Endothelial cell of umbilical vein (primary cell): ENCODE results near the gene PKMYT1. TPM values are rescaled to one million over a fixed set of nuclear protein-coding genes. Genes with fewer than 3 reads are reported as not detected.

Experiments
- BruUV-seq: library from RNA; stranded (reverse); fragments of 400-500 nt; replicated peaks from 2 replicates; lab custom pipeline; 2021; lab: Mats Ljungman, UMichigan
- CTCF ChIA-PET: fragments of 300-600, 350-600 bp; sonication (Branson Sonifier 250); formaldehyde crosslinking; loops from one replicate; lab custom pipeline; 2021; ENCODE audit warnings: antibody characterized with exemption, inconsistent platforms; lab: Charles Lee
- POLR2A ChIA-PET: fragments of 300-600, 350-600 bp; sonication (Branson Sonifier 250); formaldehyde crosslinking; loops from one replicate; lab custom pipeline; 2021; ENCODE audit warnings: antibody characterized with exemption, inconsistent platforms; lab: Charles Lee
- DNase-seq: peaks from one replicate; pipeline ENCODE4 v3.0.0-alpha.2; 2011; ENCODE audit warnings: low read depth, low spot score
- FAIRE-seq: peaks from 2 replicates; lab custom pipeline; 2011; peaks lifted over from hg19 to GRCh38; lab: Jason Lieb, UNC
- H2AFZ ChIP-seq: 2 replicates; pipeline ENCODE4 v1.6.0; 2012; ENCODE audit warnings: low read depth, low read length, control low read depth, inconsistent platforms
- H3K27ac ChIP-seq: 2 replicates; pipeline ENCODE4 v1.5.1; 2011; ENCODE audit warnings: low read depth, mild to moderate bottlenecking, control low read depth, low read length, moderate library complexity; ENCODE audit not compliant: insufficient read depth
- H3K27me3 ChIP-seq, 2 experiments: 2 replicates each; pipeline versions ENCODE4 v1.6.0 to v1.6.1; 2011; ENCODE audit warnings: low read length in 2 of 2, mixed read lengths in 1 of 2; ENCODE audit not compliant: control insufficient read depth in 2 of 2, insufficient read depth in 2 of 2
- H3K36me3 ChIP-seq, 2 experiments: 2 replicates in 1 of 2; 3 replicates in 1 of 2; pipeline ENCODE4 v1.5.1; 2011; ENCODE audit warnings: low read length in 2 of 2, mild to moderate bottlenecking in 1 of 2, moderate library complexity in 1 of 2; ENCODE audit not compliant: control insufficient read depth in 2 of 2, insufficient read depth in 2 of 2; ENCODE audit errors: extremely low read depth in 1 of 2
- H3K4me1 ChIP-seq: 3 replicates; pipeline ENCODE4 v1.5.1; 2011; ENCODE audit warnings: mild to moderate bottlenecking, low read length; ENCODE audit not compliant: control insufficient read depth, insufficient read depth; ENCODE audit errors: extremely low read depth
- H3K4me2 ChIP-seq: 2 replicates; pipeline ENCODE4 v1.6.1; 2011; ENCODE audit warnings: low read length, control low read depth, mixed read lengths; ENCODE audit not compliant: insufficient read depth
- H3K4me3 ChIP-seq, 3 experiments: fragments of 200-600 bp in 1 of 3; sonication (generic), shearing (Covaris generic) in 1 of 3; replicated peaks in 1 of 3; 2 replicates each; pipeline ENCODE4 v1.5.1; 2011 to 2016; ENCODE audit warnings: control low read depth in 3 of 3, low read length in 3 of 3, mild to moderate bottlenecking in 2 of 3, inconsistent platforms in 1 of 3, low read depth in 1 of 3, moderate library complexity in 1 of 3; ENCODE audit not compliant: insufficient read depth in 1 of 3
- H3K79me2 ChIP-seq: 2 replicates; pipeline ENCODE4 v1.6.0; 2012; ENCODE audit warnings: low read length, inconsistent platforms; ENCODE audit not compliant: control insufficient read depth, insufficient read depth
- H3K9ac ChIP-seq: replicated peaks from 2 replicates; pipeline ENCODE3; 2011; ENCODE audit warnings: low read length, control low read depth; ENCODE audit not compliant: insufficient read depth; ENCODE audit errors: extremely low read depth
- H3K9me1 ChIP-seq: replicated peaks from 3 replicates; pipeline ENCODE4 v1.6.0; 2011; ENCODE audit warnings: mild to moderate bottlenecking, low read length; ENCODE audit not compliant: control insufficient read depth, insufficient read depth; ENCODE audit errors: extremely low read depth
- H3K9me3 ChIP-seq: replicated peaks from 2 replicates; pipeline ENCODE4 v1.5.1; 2012; ENCODE audit warnings: low read length, inconsistent platforms; ENCODE audit not compliant: control insufficient read depth, insufficient read depth
- H4K20me1 ChIP-seq: replicated peaks from 2 replicates; pipeline ENCODE3; 2011; ENCODE audit warnings: mild to moderate bottlenecking, low read length; ENCODE audit not compliant: control insufficient read depth, insufficient read depth; ENCODE audit errors: extremely low read depth
- EZH2 ChIP-seq: IDR thresholded peaks from 2 replicates; pipeline ENCODE4 v1.6.1; 2012; ENCODE audit warnings: borderline replicate concordance, low read depth, mild to moderate bottlenecking, moderate library complexity, low read length, inconsistent platforms; ENCODE audit not compliant: severe bottlenecking
- FOS ChIP-seq: IDR thresholded peaks from 2 replicates; pipeline ENCODE4 v1.6.1; 2011; ENCODE audit warnings: mild to moderate bottlenecking, low read length, moderate library complexity, borderline replicate concordance; ENCODE audit not compliant: insufficient read depth
- GATA2 ChIP-seq: IDR thresholded peaks from 2 replicates; pipeline ENCODE4 v1.7.0; 2011; ENCODE audit warnings: low read depth, mild to moderate bottlenecking, moderate library complexity, mixed read lengths, low read length; ENCODE audit not compliant: insufficient read length, insufficient read depth
- JUN ChIP-seq: IDR thresholded peaks from 2 replicates; pipeline ENCODE4 v1.6.1; 2011; ENCODE audit warnings: borderline replicate concordance, low read depth; ENCODE audit not compliant: insufficient read length, insufficient read depth
- MYC ChIP-seq: IDR thresholded peaks from one replicate; pipeline ENCODE4 v1.6.1; 2011; ENCODE audit warnings: mild to moderate bottlenecking, low read depth, low read length
- POLR2A ChIP-seq: IDR thresholded peaks from 2 replicates; pipeline ENCODE4 v1.6.1; 2012; ENCODE audit warnings: low read depth, mild to moderate bottlenecking, control low read depth, low read length
- POLR2AphosphoS5 ChIP-seq: IDR thresholded peaks from 2 replicates; pipeline ENCODE4 v1.6.1; 2012; ENCODE audit warnings: low read depth, mild to moderate bottlenecking, control low read depth, low read length, moderate library complexity; ENCODE audit not compliant: insufficient read depth
- dilution Hi-C: fragments of 300-500 bp; cut with MboI; formaldehyde crosslinking; loops from one replicate; pipeline ENCODE4 v1.15.0; 2019; ENCODE audit warnings: low sequenced_read_pairs; ENCODE audit not compliant: extremely low pct_ligation_motif_present
- intact Hi-C: fragments of 100-400 bp; cut with micrococcal nuclease; formaldehyde crosslinking; loops from one replicate; pipeline ENCODE4 v1.10.0; 2022
- polyA plus RNA-seq, 4 experiments: library from polyadenylated mRNA; depleted of rRNA in 3 of 4; stranded (reverse) in 3 of 4; unstranded in 1 of 4; fragments of >200 nt; gene quantifications; 2 replicates each; pipeline versions ENCODE4 v1.2.1 to v1.2.3, GENCODE V29; 2011 to 2012; ENCODE audit warnings: missing spikeins in 1 of 4
- total RNA-seq: library from RNA; stranded (reverse); gene quantifications from 2 replicates; pipeline ENCODE4 v1.2.3, GENCODE V29; 2021
- TF ChIP-seq, protein P1 (sequence below), 2 donors: IDR thresholded peaks; 1 replicate in 1 of 2; 2 replicates in 1 of 2; pipeline ENCODE4 v1.5.1; 2011; ENCODE audit warnings: low read length in 2 of 2, mild to moderate bottlenecking in 2 of 2, moderate library complexity in 2 of 2, control low read depth in 1 of 2, inconsistent platforms in 1 of 2, low read depth in 1 of 2; ENCODE audit not compliant: insufficient read depth in 1 of 2; ENCODE audit errors: extremely low read depth in 1 of 2
- TF ChIP-seq, protein P2 (sequence below): IDR thresholded peaks from 2 replicates; pipeline ENCODE4 v1.6.1; 2011; ENCODE audit not compliant: insufficient read depth, insufficient read length

Gene PKMYT1
- total and polyA plus RNA-seq, 2 donors (not counting 3 experiments of a cell fraction or from before 2014, with no cell fraction given) = 26.1 to 48.5 TPM

DNA sequence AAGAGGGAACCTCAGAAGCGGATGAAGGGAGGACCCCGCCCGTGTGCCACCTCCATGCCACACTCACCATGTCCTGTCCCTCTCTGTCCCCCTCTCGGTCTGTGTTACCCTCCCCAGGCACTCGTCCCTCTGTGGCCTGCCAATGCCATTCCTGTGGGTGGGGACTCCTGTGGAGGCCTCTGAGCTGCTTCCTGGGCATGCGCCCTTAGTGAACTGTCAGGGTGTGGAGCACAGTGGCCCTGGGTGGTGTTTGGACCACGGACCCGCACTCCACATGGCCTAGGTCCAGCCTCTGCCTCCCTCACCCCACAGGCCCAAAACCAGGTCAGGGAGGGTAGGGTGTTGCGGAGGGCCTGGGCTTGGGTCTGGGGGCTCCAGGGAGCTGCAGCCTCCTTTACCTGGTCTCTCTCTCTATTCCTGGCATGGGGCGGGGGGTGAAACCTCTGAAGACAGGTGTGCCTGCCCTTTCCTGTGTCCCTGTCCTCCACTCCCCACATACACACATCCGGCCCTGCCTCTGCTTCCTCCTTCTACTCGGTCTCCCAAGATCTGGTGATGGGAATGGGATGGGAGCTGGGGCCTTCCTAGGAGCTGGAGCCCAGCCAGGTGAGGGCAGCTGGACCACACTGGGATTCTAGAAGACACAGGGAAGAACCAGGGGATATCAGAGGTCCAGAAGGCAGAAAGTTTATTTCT, 11.5 kb upstream of the PKMYT1 start:
- H3K4me1 ChIP-seq = no peaks in the 10 kb centered on the region
- H3K4me3 ChIP-seq = no peak overlapping the region
- H3K36me3 ChIP-seq = no peaks in the 10 kb centered on the region
- H3K27ac ChIP-seq = no peak overlapping the region
- H3K4me2 ChIP-seq = no peak overlapping the region
- no peaks in the 10 kb centered on the region for H3K79me2 ChIP-seq
- FAIRE-seq (no peak), DNase-seq (no peak)
- H2AFZ ChIP-seq = no peak overlapping the region
- ChIA-PET POLR2A (no interaction called here), CTCF (interaction anchor here (0.9 to 1.0 kb wide), 3 partner anchors 9 to 40 kb away, joined by 3 to 4 read pairs (median 3); no protein-coding TSS in a partner anchor)
- H3K9me3 ChIP-seq = no peaks in the 10 kb centered on the region
- BruUV-seq = no TSS peak
- H3K9me1 ChIP-seq = no peaks in the 10 kb centered on the region
- H3K27me3 ChIP-seq = peaks cover 0 to 5% of the 10 kb centered on the region in 2 experiments
- dilution Hi-C loops = no loop called here
- TF ChIP-seq EZH2 (no peak), GATA2 (no peak), MYC (no peak), POLR2AphosphoS5 (no peak), FOS (no peak), JUN (no peak), POLR2A (no peak)
- TF ChIP-seq, protein P1, sequence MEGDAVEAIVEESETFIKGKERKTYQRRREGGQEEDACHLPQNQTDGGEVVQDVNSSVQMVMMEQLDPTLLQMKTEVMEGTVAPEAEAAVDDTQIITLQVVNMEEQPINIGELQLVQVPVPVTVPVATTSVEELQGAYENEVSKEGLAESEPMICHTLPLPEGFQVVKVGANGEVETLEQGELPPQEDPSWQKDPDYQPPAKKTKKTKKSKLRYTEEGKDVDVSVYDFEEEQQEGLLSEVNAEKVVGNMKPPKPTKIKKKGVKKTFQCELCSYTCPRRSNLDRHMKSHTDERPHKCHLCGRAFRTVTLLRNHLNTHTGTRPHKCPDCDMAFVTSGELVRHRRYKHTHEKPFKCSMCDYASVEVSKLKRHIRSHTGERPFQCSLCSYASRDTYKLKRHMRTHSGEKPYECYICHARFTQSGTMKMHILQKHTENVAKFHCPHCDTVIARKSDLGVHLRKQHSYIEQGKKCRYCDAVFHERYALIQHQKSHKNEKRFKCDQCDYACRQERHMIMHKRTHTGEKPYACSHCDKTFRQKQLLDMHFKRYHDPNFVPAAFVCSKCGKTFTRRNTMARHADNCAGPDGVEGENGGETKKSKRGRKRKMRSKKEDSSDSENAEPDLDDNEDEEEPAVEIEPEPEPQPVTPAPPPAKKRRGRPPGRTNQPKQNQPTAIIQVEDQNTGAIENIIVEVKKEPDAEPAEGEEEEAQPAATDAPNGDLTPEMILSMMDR (IDR thresholded peaks at IDR 0.05; ENCODE audit: extremely low read depth in 1 of 2, insufficient read depth in 1 of 2, low read depth in 1 of 2, low read length in 2 of 2) = no peak
- TF ChIP-seq, protein P2, sequence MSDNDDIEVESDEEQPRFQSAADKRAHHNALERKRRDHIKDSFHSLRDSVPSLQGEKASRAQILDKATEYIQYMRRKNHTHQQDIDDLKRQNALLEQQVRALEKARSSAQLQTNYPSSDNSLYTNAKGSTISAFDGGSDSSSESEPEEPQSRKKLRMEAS = no peak
- intact Hi-C loops = no loop called here
- H3K9ac ChIP-seq = no peak overlapping the region
- no peaks in the 10 kb centered on the region for H4K20me1 ChIP-seq
